ENCODE data around the gene CHD5. TPM values are rescaled to one million over a fixed set of nuclear protein-coding genes. Genes with fewer than 3 reads are reported as not detected.

Gene CHD5
- total RNA-seq, 1 donor from 2014 or later = 4.5 TPM

GRCh38 chr1:6177681-6178380 lies 2.3 kb downstream of the CHD5 start:
- intact Hi-C loops (cut with micrococcal nuclease) = no loop called here

- intact Hi-C loops (cut with micrococcal nuclease) = no loop called here
These were observed 3.3 kb downstream of the CHD5 start for GRCh38 chr1:6176779-6177178.

- intact Hi-C loops (cut with micrococcal nuclease) = no loop called here
These were observed 4.7 kb downstream of the CHD5 start for GRCh38 chr1:6175411-6175828.

- intact Hi-C loops (cut with micrococcal nuclease) = no loop called here
These were observed 5.3 kb downstream of the CHD5 start for GRCh38 chr1:6174621-6175410.

GRCh38 chr1:6172549-6172948 lies 7.6 kb downstream of the CHD5 start:
- intact Hi-C loops (cut with micrococcal nuclease) = no loop called here

- intact Hi-C loops (cut with micrococcal nuclease) = no loop called here
These were observed 8.5 kb downstream of the CHD5 start for GRCh38 chr1:6171548-6172124.

- intact Hi-C loops (cut with micrococcal nuclease) = no loop called here
These were observed 9.3 kb downstream of the CHD5 start for GRCh38 chr1:6170742-6171201.

GRCh38 chr1:6170116-6170741 lies 9.9 kb downstream of the CHD5 start:
- intact Hi-C loops (cut with micrococcal nuclease) = no loop called here

- intact Hi-C loops (cut with micrococcal nuclease) = no loop called here
These were observed 11.1 kb downstream of the CHD5 start for GRCh38 chr1:6168947-6169586.

GRCh38 chr1:6167391-6168303 lies 12.5 kb downstream of the CHD5 start:
- intact Hi-C loops (cut with micrococcal nuclease) = no loop called here

- intact Hi-C loops (cut with micrococcal nuclease) = no loop called here
These were observed 13.3 kb downstream of the CHD5 start for GRCh38 chr1:6166655-6167390.

GRCh38 chr1:6166221-6166620 lies 13.9 kb downstream of the CHD5 start:
- intact Hi-C loops (cut with micrococcal nuclease) = no loop called here

- intact Hi-C loops (cut with micrococcal nuclease) = no loop called here
These were observed 14.6 kb downstream of the CHD5 start for GRCh38 chr1:6165441-6165985.

GRCh38 chr1:6165027-6165426 lies 15.1 kb downstream of the CHD5 start:
- intact Hi-C loops (cut with micrococcal nuclease) = no loop called here

- intact Hi-C loops (cut with micrococcal nuclease) = no loop called here
These were observed 16.0 kb downstream of the CHD5 start for GRCh38 chr1:6163973-6164617.

- intact Hi-C loops (cut with micrococcal nuclease) = no loop called here
These were observed 16.7 kb downstream of the CHD5 start for GRCh38 chr1:6163191-6163972.

- intact Hi-C loops (cut with micrococcal nuclease) = no loop called here
These were observed 17.3 kb downstream of the CHD5 start for GRCh38 chr1:6162773-6163172.

GRCh38 chr1:6162341-6162740 lies 17.8 kb downstream of the CHD5 start:
- intact Hi-C loops (cut with micrococcal nuclease) = no loop called here
